ENCODE results near the gene VDR. TPM values are rescaled to one million over a fixed set of nuclear protein-coding genes. Genes with fewer than 3 reads are reported as not detected.

The VDR gene
- total RNA-seq, 4 donors from 2014 or later, result 16.6 to 25.0 (median 21.3) TPM

- TF ChIP-seq CTCF (IDR thresholded peaks at IDR 0.05) (no peak), POLR2A (IDR thresholded peaks at IDR 0.05) (no peak)
- 87 to 90% methylated on average over 3 to 6 of the region's 7 CpGs for WGBS, 2 donors
- H3K27ac ChIP-seq, result peak overlapping the region; percentile 39 to 85 (median 82)
Observed at GRCh38 chr12:47862881-47863280, 41.9 kb downstream of the VDR start.

GRCh38 chr12:47862167-47862750 lies 42.5 kb downstream of the VDR start:
- peak overlapping the region in 2 of 4 donors; percentile 84 to 85 for H3K27ac ChIP-seq

More at GRCh38 chr12:47862881-47863280, 41.9 kb downstream of the VDR start:
- H3K27me3 ChIP-seq, result no peaks in the 10 kb centered on the region
- no peaks in the 10 kb centered on the region for H3K9me3 ChIP-seq
- intact Hi-C loops (cut with DNase I), result loop anchor here (10.0 kb wide), 1 partner anchor 92 kb away; no protein-coding TSS in a partner anchor
- peaks cover 0 to 20% (median 10%) of the 10 kb centered on the region in 3 donors for H3K36me3 ChIP-seq
- no peak for DNase-seq
- H3K4me1 ChIP-seq, result peaks cover 23 to 71% (median 24%) of the 10 kb centered on the region in 3 donors
- H3K4me3 ChIP-seq, result no peak overlapping the region

GRCh38 chr12:47860873-47861272 lies 43.9 kb downstream of the VDR start:
- H3K27ac ChIP-seq, result peak overlapping the region in 2 of 4 donors; percentile 27 to 86
- DNase-seq, result no peak
- WGBS, 2 donors, result 65 to 73% methylated on average over 2 of the region's 2 CpGs

More at GRCh38 chr12:47862167-47862750, 42.5 kb downstream of the VDR start:
- 65 to 71% methylated on average over 5 of the region's 5 CpGs for WGBS, 2 donors
- Histone ChIP-seq H3K27me3 (no peaks in the 10 kb centered on the region), H3K4me1 (peaks cover 21 to 71% (median 22%) of the 10 kb centered on the region in 3 donors), H3K36me3 (peaks cover 0 to 23% (median 10%) of the 10 kb centered on the region in 3 donors), H3K4me3 (no peak overlapping the region), H3K9me3 (no peaks in the 10 kb centered on the region)
- no peak for TF ChIP-seq POLR2A (IDR thresholded peaks at IDR 0.05)
- no peak for TF ChIP-seq CTCF (IDR thresholded peaks at IDR 0.05)
- no peak for DNase-seq
- intact Hi-C loops (cut with DNase I), result loop anchor here (10.0 kb wide), 1 partner anchor 93 kb away; no protein-coding TSS in a partner anchor

GRCh38 chr12:47860279-47860841 lies 44.4 kb downstream of the VDR start:
- TF ChIP-seq POLR2A (IDR thresholded peaks at IDR 0.05) (no peak), CTCF (IDR thresholded peaks at IDR 0.05) (no peak)
- Histone ChIP-seq H3K4me3 (no peak overlapping the region), H3K4me1 (peaks cover 21 to 71% (median 22%) of the 10 kb centered on the region in 3 donors), H3K27me3 (no peaks in the 10 kb centered on the region), H3K27ac (peak overlapping the region in 2 of 4 donors; percentile 85 to 86), H3K36me3 (peaks cover 0 to 40% (median 10%) of the 10 kb centered on the region in 3 donors), H3K9me3 (no peaks in the 10 kb centered on the region)
- WGBS, 2 donors, result 65 to 79% methylated on average over 5 to 7 of the region's 7 CpGs
- no peak for DNase-seq
- intact Hi-C loops (cut with DNase I), result loop anchor here (10.0 kb wide), 1 partner anchor 94 kb away; no protein-coding TSS in a partner anchor

More at GRCh38 chr12:47860873-47861272, 43.9 kb downstream of the VDR start:
- peaks cover 21 to 71% (median 22%) of the 10 kb centered on the region in 3 donors for H3K4me1 ChIP-seq
- peaks cover 0 to 37% (median 10%) of the 10 kb centered on the region in 3 donors for H3K36me3 ChIP-seq
- TF ChIP-seq POLR2A (IDR thresholded peaks at IDR 0.05) (no peak), CTCF (IDR thresholded peaks at IDR 0.05) (no peak)
- no peaks in the 10 kb centered on the region for H3K9me3 ChIP-seq
- no peak overlapping the region for H3K4me3 ChIP-seq
- intact Hi-C loops (cut with DNase I), result loop anchor here (10.0 kb wide), 1 partner anchor 94 kb away; no protein-coding TSS in a partner anchor
- H3K27me3 ChIP-seq, result no peaks in the 10 kb centered on the region

Measured in esophagus squamous epithelium (tissue), 5 donors.